Gastroesophageal sphincter (tissue), 4 donors: ENCODE data around the gene MCF2L2. TPM values are rescaled to one million over a fixed set of nuclear protein-coding genes. Genes with fewer than 3 reads are reported as not detected.

Source experiments
- ATAC-seq: fragments of 150-250 bp; one replicate; pipeline ENCODE4 v1.9.1; 2016; ENCODE audit warnings: mild to moderate bottlenecking, moderate library complexity
- H3K27ac ChIP-seq, 4 donors: fragments of 200-600 bp; sonication (generic) in 3 of 4; 1 replicate in 3 of 4; 2 replicates in 1 of 4; pipeline ENCODE4 v1.5.1; 2016 to 2019
- H3K27me3 ChIP-seq: fragments of 200-600 bp; sonication (generic); one replicate; pipeline ENCODE4 v1.5.1; 2019
- H3K36me3 ChIP-seq, 2 donors: fragments of 200-600 bp; sonication (generic); one replicate each; pipeline ENCODE4 v1.5.1; 2019; ENCODE audit warnings: control low read depth in 1 of 2
- H3K4me1 ChIP-seq, 3 donors: fragments of 200-600 bp; sonication (generic); 1 replicate in 2 of 3; 2 replicates in 1 of 3; pipeline ENCODE4 v1.5.1; 2016 to 2019; ENCODE audit warnings: control low read depth in 2 of 3
- H3K4me3 ChIP-seq, 2 donors: fragments of 200-600 bp; sonication (generic); one replicate each; pipeline ENCODE4 v1.5.1; 2019; ENCODE audit warnings: mild to moderate bottlenecking in 1 of 2, moderate library complexity in 1 of 2
- H3K9me3 ChIP-seq, 3 donors: fragments of 200-600 bp; sonication (generic); one replicate each; pipeline ENCODE4 v1.5.1; 2017 to 2019; ENCODE audit warnings: control low read depth in 2 of 3
- CTCF ChIP-seq, 4 experiments: fragments of 200-600 bp in 2 of 4; fragments of 450-650 bp in 2 of 4; sonication (generic) in 1 of 4; IDR thresholded peaks; one replicate each; pipeline ENCODE4 v1.5.1; 2017 to 2019; ENCODE audit warnings: antibody characterized with exemption in 4 of 4, mild to moderate bottlenecking in 2 of 4, moderate library complexity in 2 of 4
- EP300 ChIP-seq: sonication (generic); formaldehyde crosslinking; IDR thresholded peaks from one replicate; pipeline ENCODE4 v1.6.1; 2017; ENCODE audit warnings: antibody characterized with exemption, mild to moderate bottlenecking
- POLR2A ChIP-seq, 2 donors: fragments of 450-650 bp; IDR thresholded peaks; one replicate each; pipeline ENCODE4 v1.6.1; 2017; ENCODE audit warnings: antibody characterized with exemption in 2 of 2, mild to moderate bottlenecking in 2 of 2, moderate library complexity in 1 of 2
- POLR2AphosphoS5 ChIP-seq: sonication (generic); formaldehyde crosslinking; IDR thresholded peaks from one replicate; pipeline ENCODE4 v1.6.1; 2017; ENCODE audit warnings: antibody characterized with exemption
- WGBS, 2 donors: methylation state at CpG; one replicate each; pipeline ENCODE4 v1.1.5; 2018; ENCODE audit warnings: low coverage in 1 of 2; 5-methylcytosine and 5-hydroxymethylcytosine counted together
- small RNA-seq, 4 donors: library from RNA; depleted of rRNA; stranded (forward); fragments of <200 nt; gene quantifications; one replicate each; pipeline ENCODE3, GENCODE V24; 2016
- total RNA-seq, 4 donors: library from RNA; depleted of rRNA; stranded (reverse); fragments of >200 nt; gene quantifications; one replicate each; pipeline ENCODE4 v1.1.0, GENCODE V29; 2016

MCF2L2 gene
- total RNA-seq, 4 donors from 2014 or later: 0.67 to 4.0 (median 2.7) TPM

GRCh38 chr3:183128709-183129108 lies 299.7 kb downstream of the MCF2L2 start:
- H3K4me3 ChIP-seq: no peak overlapping the region
- H3K4me1 ChIP-seq: no peaks in the 10 kb centered on the region
- no peak for ATAC-seq
- H3K27me3 ChIP-seq: peaks cover 26% of the 10 kb centered on the region
- 93 to 100% methylated on average over 2 to 3 of the region's 3 CpGs for WGBS, 2 donors
- H3K36me3 ChIP-seq: no peaks in the 10 kb centered on the region
- no peak for TF ChIP-seq POLR2AphosphoS5
- no peak for TF ChIP-seq POLR2A (IDR thresholded peaks at IDR 0.05)
- TF ChIP-seq CTCF (IDR thresholded peaks at IDR 0.05): no peak
- TF ChIP-seq EP300: no peak
- H3K9me3 ChIP-seq: peaks cover 0 to 23% (median 0%) of the 10 kb centered on the region in 3 donors
- H3K27ac ChIP-seq: no peak overlapping the region

Small RNAs within 50 kb of the gene (small RNA-seq; reads per million reads assigned to genes)
- gene RF00092: 0 reads per million in 4 donors
- gene RF00394: 0 reads per million in 4 donors
- 0 reads per million in 4 donors for gene RF01241
- gene RNA5SP151: 0 reads per million in 4 donors
- 9.9 to 18.6 (median 14.0) reads per million in 4 donors for gene SNORA63D

Other genes starting within 250 kb of the MCF2L2 start
- gene B3GNT5, start 175.4 kb downstream of the MCF2L2 start, total RNA-seq: 1 to 10 TPM; 5.0 to 9.2 (median 6.1) TPM
- gene KLHL6, start 127.1 kb upstream of the MCF2L2 start, total RNA-seq: 1 to 10 TPM in 2 of 4 donors, under 1 TPM in 2; 0.62 to 1.9 (median 1.0) TPM
- 100 to 1,000 TPM in 3 of 4 donors, 10 to 100 TPM in 1; 94.8 to 148 (median 126) TPM for gene KLHL24, start 207.0 kb upstream of the MCF2L2 start, total RNA-seq